Left colon (tissue), 2 donors: ENCODE measurements around the gene FOXD4L3. TPM values are rescaled to one million over a fixed set of nuclear protein-coding genes. Genes with fewer than 3 reads are reported as not detected.
A peak's percentile ranks its signal among the peaks of the same experiment; 100 is the strongest.
"Not testable (repeated sequence)": the region's sequence is repeated elsewhere in the genome, so short reads cannot be mapped to it uniquely, and the experiment has no call there.

Experiments used
- ATAC-seq: fragments of 200-7000 bp; cut with Tn5 transposase; one replicate; pipeline ENCODE4 v1.9.1; 2020; ENCODE audit warnings: mild to moderate bottlenecking, moderate library complexity
- DNase-seq, 2 donors: peaks; one replicate each; pipeline ENCODE4 v3.0.0-alpha.2; 2020
- intact Hi-C, 2 donors: fragments of 100-400 bp; cut with DNase I in 1 of 2; cut with micrococcal nuclease in 1 of 2; formaldehyde crosslinking; loops; one replicate each; pipeline versions ENCODE4 v1.11.2 to v1.14.0; 2022; cut with DNase I, micrococcal nuclease
- long read RNA-seq: library from polyadenylated mRNA; unstranded; transcript quantifications from one replicate; pipeline ENCODE4 v2.0.0, GENCODE V29; 2021
- total RNA-seq, 2 donors: library from RNA; stranded (reverse); fragmentation: NEBNext Ultra II Directional; extraction: Animal tissue kit (Norgen Biotek cat#: 25700); gene quantifications; one replicate each; pipeline ENCODE4 v1.2.1, GENCODE V29; 2021
- donor health status: DM: no; HTN: no; CAD: no.
- donor health status: DM: yes; HTN: yes; CAD: no.

FOXD4L3 gene
- total RNA-seq, result not detected
- long read RNA-seq, result 0 reads

GRCh38 chr9:68302567-68302966 is at the start of gene FOXD4L3:
FOXD4L3 (plus strand) TSS chr9:68302867; CDS start chr9:68302952, 85 bp downstream.
- ATAC-seq, DNase-seq, intact Hi-C loops: not testable (repeated sequence)

- DNase-seq, intact Hi-C loops: not testable (repeated sequence)
These were observed 21.6 kb upstream of the FOXD4L3 start for GRCh38 chr9:68281041-68281440.

GRCh38 chr9:68303771-68304170 is 1.1 kb downstream of the FOXD4L3 start:
- DNase-seq, intact Hi-C loops, ATAC-seq: not testable (repeated sequence)

More at GRCh38 chr9:68281041-68281440, 21.6 kb upstream of the FOXD4L3 start:
- not testable (repeated sequence) for ATAC-seq

GRCh38 chr9:68304212-68304611 is 1.5 kb downstream of the FOXD4L3 start:
- ATAC-seq, DNase-seq, intact Hi-C loops: not testable (repeated sequence)

GRCh38 chr9:68304777-68305176 is 2.1 kb downstream of the FOXD4L3 start:
- intact Hi-C loops, ATAC-seq, DNase-seq: not testable (repeated sequence)

GRCh38 chr9:68305680-68306285 is 3.1 kb downstream of the FOXD4L3 start:
- ATAC-seq, DNase-seq, intact Hi-C loops: not testable (repeated sequence)

GRCh38 chr9:68306391-68306964 is 3.8 kb downstream of the FOXD4L3 start:
- ATAC-seq, DNase-seq, intact Hi-C loops: not testable (repeated sequence)

GRCh38 chr9:68307127-68307526 is 4.5 kb downstream of the FOXD4L3 start:
- peak; percentile 29 for ATAC-seq
- intact Hi-C loops, DNase-seq: not testable (repeated sequence)

- DNase-seq, intact Hi-C loops: not testable (repeated sequence)
- peak; percentile 34 for ATAC-seq
These were observed 5.0 kb downstream of the FOXD4L3 start for GRCh38 chr9:68307654-68308053.

- DNase-seq, intact Hi-C loops, ATAC-seq: not testable (repeated sequence)
These were observed 8.5 kb downstream of the FOXD4L3 start for GRCh38 chr9:68311208-68311607.

- DNase-seq, ATAC-seq, intact Hi-C loops: not testable (repeated sequence)
These were observed 15.5 kb downstream of the FOXD4L3 start for GRCh38 chr9:68318209-68318608.

- ATAC-seq, intact Hi-C loops, DNase-seq: not testable (repeated sequence)
These were observed 21.1 kb downstream of the FOXD4L3 start for GRCh38 chr9:68323749-68324148.

- DNase-seq, intact Hi-C loops, ATAC-seq: not testable (repeated sequence)
These were observed 21.9 kb downstream of the FOXD4L3 start for GRCh38 chr9:68324518-68324917.

- ATAC-seq, DNase-seq, intact Hi-C loops: not testable (repeated sequence)
These were observed 26.4 kb downstream of the FOXD4L3 start for GRCh38 chr9:68329106-68329505.

GRCh38 chr9:68330531-68331173 is 28.0 kb downstream of the FOXD4L3 start:
- ATAC-seq, DNase-seq, intact Hi-C loops: not testable (repeated sequence)

- DNase-seq, ATAC-seq, intact Hi-C loops: not testable (repeated sequence)
These were observed 29.5 kb downstream of the FOXD4L3 start for GRCh38 chr9:68332122-68332521.

- ATAC-seq, DNase-seq, intact Hi-C loops: not testable (repeated sequence)
These were observed 33.3 kb downstream of the FOXD4L3 start for GRCh38 chr9:68335935-68336334.

- ATAC-seq, DNase-seq, intact Hi-C loops: not testable (repeated sequence)
These were observed 34.1 kb downstream of the FOXD4L3 start for GRCh38 chr9:68336639-68337339.

- DNase-seq, ATAC-seq, intact Hi-C loops: not testable (repeated sequence)
These were observed 35.3 kb downstream of the FOXD4L3 start for GRCh38 chr9:68338000-68338399.
